HG03439 (cell line): ENCODE results near the gene PTPRN2.

Experiments used
- ATAC-seq: cut with Tn5 transposase; IDR thresholded peaks from one replicate; pipeline ENCODE4 v1.9.1; 2021; ENCODE audit warnings: mild to moderate bottlenecking, moderate library complexity; ENCODE audit not compliant: unreplicated experiment

PTPRN2 gene

GRCh38 chr7:157690058-157690832, 897.4 kb downstream of the PTPRN2 start:
- no peak for ATAC-seq

GRCh38 chr7:157689269-157690057, 898.2 kb downstream of the PTPRN2 start:
- ATAC-seq = no peak

- ATAC-seq = no peak
Observed at GRCh38 chr7:157688533-157689268, 898.9 kb downstream of the PTPRN2 start.

- ATAC-seq = no peak
Observed at GRCh38 chr7:157687845-157688532, 899.6 kb downstream of the PTPRN2 start.

- ATAC-seq = no peak
Observed at GRCh38 chr7:157687158-157687557, 900.5 kb downstream of the PTPRN2 start.

GRCh38 chr7:157686285-157686894, 901.2 kb downstream of the PTPRN2 start:
- no peak for ATAC-seq

GRCh38 chr7:157685430-157686284, 902.0 kb downstream of the PTPRN2 start:
- no peak for ATAC-seq

GRCh38 chr7:157684909-157685429, 902.7 kb downstream of the PTPRN2 start:
- no peak for ATAC-seq

GRCh38 chr7:157684157-157684908, 903.3 kb downstream of the PTPRN2 start:
- no peak for ATAC-seq

GRCh38 chr7:157683747-157684156, 903.9 kb downstream of the PTPRN2 start:
- ATAC-seq = no peak

- no peak for ATAC-seq
Observed at GRCh38 chr7:157682946-157683746, 904.5 kb downstream of the PTPRN2 start.

GRCh38 chr7:157682064-157682945, 905.3 kb downstream of the PTPRN2 start:
- no peak for ATAC-seq

- ATAC-seq = no peak
Observed at GRCh38 chr7:157679607-157680006, 908.0 kb downstream of the PTPRN2 start.

GRCh38 chr7:157678501-157678900, 909.1 kb downstream of the PTPRN2 start:
- no peak for ATAC-seq

- ATAC-seq = no peak
Observed at GRCh38 chr7:157676456-157677255, 911.0 kb downstream of the PTPRN2 start.

GRCh38 chr7:157676001-157676400, 911.6 kb downstream of the PTPRN2 start:
- ATAC-seq = no peak
